ENCODE measurements around the gene CPXM2.

- TF ChIP-seq POLR2A (IDR thresholded peaks at IDR 0.05; ENCODE audit: low read depth, low read length) (no peak), POLR2AphosphoS5 (IDR thresholded peaks at IDR 0.05; ENCODE audit: low read depth, low read length) (no peak)
These were observed 2.0 kb upstream of the CPXM2 start for GRCh38 chr10:123893651-123894050.
